Hematopoietic multipotent progenitor cell (in vitro differentiated cells): Measurements from ENCODE around the gene NR6A1. TPM values are rescaled to one million over a fixed set of nuclear protein-coding genes. Genes with fewer than 3 reads are reported as not detected.

Experiments
- DNase-seq, 3 donors: peaks; one replicate each; pipeline ENCODE4 v3.0.0-alpha.2; 2011 to 2015; ENCODE audit warnings: low read depth in 2 of 3, low spot score in 2 of 3
- total RNA-seq: library from RNA; depleted of rRNA; stranded (reverse); fragments of >200 nt; gene quantifications from one replicate; pipeline ENCODE4 v1.2.3, GENCODE V29; 2012

Gene NR6A1
- total RNA-seq, 1 donor = 9.4 TPM

- no peak for DNase-seq
Observed at GRCh38 chr9:124733964-124734740, 37.0 kb downstream of the NR6A1 start.

GRCh38 chr9:124730772-124731171, 40.3 kb downstream of the NR6A1 start:
- DNase-seq = no peak

GRCh38 chr9:124726886-124727285, 44.2 kb downstream of the NR6A1 start:
- no peak for DNase-seq

- no peak for DNase-seq
Observed at GRCh38 chr9:124725068-124725452, 46.1 kb downstream of the NR6A1 start.

GRCh38 chr9:124724415-124725067, 46.6 kb downstream of the NR6A1 start:
- no peak for DNase-seq

- DNase-seq = no peak
Observed at GRCh38 chr9:124723352-124723751, 47.8 kb downstream of the NR6A1 start.

- no peak for DNase-seq
Observed at GRCh38 chr9:124721109-124721906, 49.8 kb downstream of the NR6A1 start.

GRCh38 chr9:124720429-124721108, 50.5 kb downstream of the NR6A1 start:
- DNase-seq = no peak

GRCh38 chr9:124718928-124719327, 52.2 kb downstream of the NR6A1 start:
- no peak for DNase-seq

- no peak for DNase-seq
Observed at GRCh38 chr9:124717597-124717996, 53.5 kb downstream of the NR6A1 start.

GRCh38 chr9:124716808-124717207, 54.3 kb downstream of the NR6A1 start:
- no peak for DNase-seq

GRCh38 chr9:124710766-124711165, 60.3 kb downstream of the NR6A1 start:
- DNase-seq = no peak

- no peak for DNase-seq
Observed at GRCh38 chr9:124709292-124709690, 61.8 kb downstream of the NR6A1 start.

GRCh38 chr9:124708633-124709291, 62.3 kb downstream of the NR6A1 start:
- no peak for DNase-seq

- DNase-seq = no peak
Observed at GRCh38 chr9:124708074-124708473, 63.0 kb downstream of the NR6A1 start.

GRCh38 chr9:124707666-124708065, 63.4 kb downstream of the NR6A1 start:
- DNase-seq = no peak

- DNase-seq = no peak
Observed at GRCh38 chr9:124706685-124707084, 64.4 kb downstream of the NR6A1 start.

GRCh38 chr9:124699575-124699974, 71.5 kb downstream of the NR6A1 start:
- no peak for DNase-seq

GRCh38 chr9:124698265-124698664, 72.8 kb downstream of the NR6A1 start:
- no peak for DNase-seq
